ACC112 (cell line): ENCODE measurements around the gene PLXND1.
"Not testable (repeated sequence)": the region's sequence is repeated elsewhere in the genome, so short reads cannot be mapped to it uniquely, and the experiment has no call there.

ENCODE experiments used
- H2AFZ ChIP-seq: fragments of 200-600 bp; sonication (generic); one replicate; pipeline ENCODE4 v1.6.0; 2017; ENCODE audit warnings: antibody characterized with exemption, low read length; ENCODE audit not compliant: unreplicated experiment
- H3K27ac ChIP-seq: fragments of 200-600 bp; sonication (generic); 2 replicates; pipeline ENCODE4 v1.5.1; 2014; ENCODE audit warnings: low read depth, mild to moderate bottlenecking, antibody characterized with exemption, low read length, moderate library complexity
- H3K27me3 ChIP-seq: fragments of 200-600 bp; sonication (generic); 2 replicates; pipeline ENCODE4 v1.6.1; 2014; ENCODE audit warnings: mild to moderate bottlenecking, antibody characterized with exemption, low read length, moderate library complexity, mixed read lengths; ENCODE audit not compliant: insufficient read depth
- H3K36me3 ChIP-seq: fragments of 200-600 bp; sonication (generic); 2 replicates; pipeline ENCODE4 v1.6.1; 2016; ENCODE audit warnings: mild to moderate bottlenecking, antibody characterized with exemption, low read length, moderate library complexity, mixed read lengths; ENCODE audit not compliant: insufficient read depth
- H3K4me1 ChIP-seq: fragments of 200-600 bp; sonication (generic); one replicate; pipeline ENCODE4 v1.6.1; 2016; ENCODE audit warnings: low read length, mixed read lengths; ENCODE audit not compliant: insufficient read depth, unreplicated experiment, control insufficient read depth
- H3K4me3 ChIP-seq: fragments of 200-600 bp; sonication (generic); 2 replicates; pipeline ENCODE4 v1.5.1; 2014; ENCODE audit warnings: mild to moderate bottlenecking, low read depth, low read length
- H3K79me2 ChIP-seq: fragments of 200-600 bp; sonication (generic); one replicate; pipeline ENCODE4 v1.6.0; 2016; ENCODE audit warnings: low read length; ENCODE audit not compliant: control insufficient read depth, unreplicated experiment, insufficient read depth

PLXND1 gene

GRCh38 chr3:129641567-129642260, 35.2 kb upstream of the PLXND1 start:
- not testable (repeated sequence) for H3K36me3 ChIP-seq, H2AFZ ChIP-seq, H3K27ac ChIP-seq, H3K79me2 ChIP-seq, H3K27me3 ChIP-seq, H3K4me1 ChIP-seq, H3K4me3 ChIP-seq

GRCh38 chr3:129640985-129641384, 34.5 kb upstream of the PLXND1 start:
- not testable (repeated sequence) for H3K36me3 ChIP-seq, H3K27ac ChIP-seq, H2AFZ ChIP-seq, H3K4me1 ChIP-seq, H3K27me3 ChIP-seq, H3K79me2 ChIP-seq, H3K4me3 ChIP-seq

GRCh38 chr3:129638481-129638880, 32.0 kb upstream of the PLXND1 start:
- Histone ChIP-seq H3K4me3 (no peak overlapping the region), H3K27me3 (no peaks in the 10 kb centered on the region), H3K79me2 (no peaks in the 10 kb centered on the region), H3K27ac (no peak overlapping the region), H3K4me1 (no peaks in the 10 kb centered on the region), H3K36me3 (no peaks in the 10 kb centered on the region), H2AFZ (no peak overlapping the region)

GRCh38 chr3:129636082-129636481, 29.6 kb upstream of the PLXND1 start:
- Histone ChIP-seq H3K27ac (no peak overlapping the region), H3K79me2 (no peaks in the 10 kb centered on the region), H3K4me3 (no peak overlapping the region), H2AFZ (no peak overlapping the region), H3K27me3 (no peaks in the 10 kb centered on the region), H3K4me1 (no peaks in the 10 kb centered on the region), H3K36me3 (no peaks in the 10 kb centered on the region)

- no peaks in the 10 kb centered on the region for H3K4me1 ChIP-seq
- no peak overlapping the region for H3K4me3 ChIP-seq
- H2AFZ ChIP-seq, result no peak overlapping the region
- no peaks in the 10 kb centered on the region for H3K79me2 ChIP-seq
- H3K27ac ChIP-seq, result no peak overlapping the region
- no peaks in the 10 kb centered on the region for H3K36me3 ChIP-seq
- no peaks in the 10 kb centered on the region for H3K27me3 ChIP-seq
Measured at GRCh38 chr3:129635656-129636055, 29.2 kb upstream of the PLXND1 start.

GRCh38 chr3:129633751-129634481, 27.4 kb upstream of the PLXND1 start:
- Histone ChIP-seq H3K4me1 (peaks cover 1% of the 10 kb centered on the region), H3K4me3 (no peak overlapping the region), H3K36me3 (no peaks in the 10 kb centered on the region), H3K27ac (no peak overlapping the region), H2AFZ (no peak overlapping the region), H3K79me2 (no peaks in the 10 kb centered on the region), H3K27me3 (no peaks in the 10 kb centered on the region)

- H3K27ac ChIP-seq, result no peak overlapping the region
- no peaks in the 10 kb centered on the region for H3K36me3 ChIP-seq
- no peaks in the 10 kb centered on the region for H3K27me3 ChIP-seq
- peaks cover 5% of the 10 kb centered on the region for H3K4me1 ChIP-seq
- no peaks in the 10 kb centered on the region for H3K79me2 ChIP-seq
- H2AFZ ChIP-seq, result no peak overlapping the region
- no peak overlapping the region for H3K4me3 ChIP-seq
Measured at GRCh38 chr3:129632977-129633376, 26.5 kb upstream of the PLXND1 start.

GRCh38 chr3:129632556-129632955, 26.1 kb upstream of the PLXND1 start:
- no peaks in the 10 kb centered on the region for H3K27me3 ChIP-seq

GRCh38 chr3:129632056-129632455, 25.6 kb upstream of the PLXND1 start:
- Histone ChIP-seq H2AFZ (no peak overlapping the region), H3K36me3 (no peaks in the 10 kb centered on the region), H3K79me2 (no peaks in the 10 kb centered on the region), H3K27ac (no peak overlapping the region), H3K27me3 (no peaks in the 10 kb centered on the region), H3K4me1 (peaks cover 8% of the 10 kb centered on the region), H3K4me3 (no peak overlapping the region)

More at GRCh38 chr3:129632556-129632955, 26.1 kb upstream of the PLXND1 start:
- Histone ChIP-seq H3K79me2 (no peaks in the 10 kb centered on the region), H2AFZ (no peak overlapping the region), H3K4me1 (peaks cover 5% of the 10 kb centered on the region), H3K4me3 (no peak overlapping the region), H3K27ac (no peak overlapping the region), H3K36me3 (no peaks in the 10 kb centered on the region)

- H2AFZ ChIP-seq, result no peak overlapping the region
- H3K27ac ChIP-seq, result no peak overlapping the region
- H3K79me2 ChIP-seq, result no peaks in the 10 kb centered on the region
- H3K36me3 ChIP-seq, result no peaks in the 10 kb centered on the region
- H3K27me3 ChIP-seq, result no peaks in the 10 kb centered on the region
- peaks cover 30% of the 10 kb centered on the region for H3K4me1 ChIP-seq
- H3K4me3 ChIP-seq, result no peak overlapping the region
Measured at GRCh38 chr3:129629011-129629410, 22.5 kb upstream of the PLXND1 start.

GRCh38 chr3:129628169-129628522, 21.7 kb upstream of the PLXND1 start:
- Histone ChIP-seq H2AFZ (peak overlapping the region; percentile 84), H3K4me3 (peak overlapping the region; percentile 76), H3K79me2 (no peaks in the 10 kb centered on the region), H3K36me3 (no peaks in the 10 kb centered on the region), H3K4me1 (peaks cover 30% of the 10 kb centered on the region), H3K27me3 (no peaks in the 10 kb centered on the region), H3K27ac (peak overlapping the region; percentile 93)
